PC-9 (cell line): ENCODE measurements around the gene PAN3.

ENCODE experiments used
- CTCF ChIP-seq: fragments of 200-600 bp; sonication (generic); conservative IDR thresholded peaks from 2 replicates; pipeline ENCODE4 v1.6.1; 2017; ENCODE audit warnings: mixed run types, antibody characterized with exemption, mild to moderate bottlenecking, moderate library complexity
- EZH2 ChIP-seq: fragments of 200-600 bp; sonication (generic); IDR thresholded peaks from 2 replicates; pipeline ENCODE4 v1.8.0; 2017; ENCODE audit warnings: antibody characterized with exemption, low read depth

GRCh38 chr13:28204043-28204442 is 65.7 kb downstream of the PAN3 start:
- TF ChIP-seq CTCF (no peak), EZH2 (no peak)
